SK-N-SH (cell line): ENCODE results near the gene RAB27B. TPM values are rescaled to one million over a fixed set of nuclear protein-coding genes. Genes with fewer than 3 reads are reported as not detected.

Source experiments
- CTCF ChIA-PET: fragments of 300-600, 350-600 bp; formaldehyde crosslinking; extraction: SDS; loops from one replicate; lab custom pipeline; 2021; lab: Yijun Ruan, JAX
- POLR2A ChIA-PET: fragments of 350-600 bp; sonication (Branson Sonifier 250); formaldehyde crosslinking; extraction: SDS; loops from one replicate; lab custom pipeline; 2020; ENCODE audit warnings: antibody characterized with exemption, inconsistent platforms; lab: Yijun Ruan, JAX
- DNase-seq: peaks from one replicate; pipeline ENCODE4 v3.0.0; 2012
- H2AFZ ChIP-seq: fragments of 200-600 bp; sonication (generic); 2 replicates; pipeline ENCODE4 v1.8.1; 2016; ENCODE audit warnings: antibody characterized with exemption, mild to moderate bottlenecking, low read depth
- H3F3A ChIP-seq: fragments of 200-600 bp; sonication (generic); replicated peaks from 2 replicates; pipeline ENCODE3; 2016; ENCODE audit warnings: antibody characterized with exemption, mild to moderate bottlenecking; ENCODE audit not compliant: insufficient read depth
- H3K27ac ChIP-seq, 2 experiments: fragments of 200-500 bp in 1 of 2; fragments of 200-600 bp in 1 of 2; sonication (Bioruptor generic) in 1 of 2; sonication (generic), shearing (Covaris generic) in 1 of 2; 2 replicates each; pipeline versions ENCODE4 v1.5.1 to v1.6.1; 2014 to 2016; ENCODE audit warnings: low read depth in 2 of 2, inconsistent platforms in 1 of 2, low read length in 1 of 2, mild to moderate bottlenecking in 1 of 2, mixed read lengths in 1 of 2
- H3K27me3 ChIP-seq: fragments of 200-600 bp; sonication (generic), shearing (Covaris generic); 2 replicates; pipeline ENCODE4 v1.6.1; 2016; ENCODE audit warnings: mixed run types; ENCODE audit not compliant: insufficient read depth
- H3K36me3 ChIP-seq, 2 experiments: fragments of 200-500 bp in 1 of 2; fragments of 200-600 bp in 1 of 2; sonication (Bioruptor generic) in 1 of 2; sonication (generic) in 1 of 2; replicated peaks in 1 of 2; 2 replicates each; pipeline versions ENCODE3 to v1.5.1; 2014 to 2016; ENCODE audit warnings: low read length in 1 of 2, mild to moderate bottlenecking in 1 of 2; ENCODE audit not compliant: insufficient read depth in 2 of 2, control insufficient read depth in 1 of 2
- H3K4me1 ChIP-seq, 2 experiments: fragments of 200-500 bp in 1 of 2; fragments of 200-600 bp in 1 of 2; sonication (Bioruptor generic) in 1 of 2; sonication (generic), shearing (Covaris generic) in 1 of 2; 2 replicates each; pipeline versions ENCODE4 v1.5.1 to v1.6.1; 2014 to 2016; ENCODE audit warnings: low read depth in 1 of 2, low read length in 1 of 2, mixed run types in 1 of 2; ENCODE audit not compliant: insufficient read depth in 2 of 2, control insufficient read depth in 1 of 2
- H3K4me2 ChIP-seq: fragments of 200-600 bp; sonication (generic), shearing (Covaris generic); 2 replicates; pipeline ENCODE4 v1.6.1; 2017; ENCODE audit warnings: mixed run types
- H3K4me3 ChIP-seq, 2 experiments: fragments of 200-500 bp in 1 of 2; fragments of 200-600 bp in 1 of 2; sonication (Bioruptor generic) in 1 of 2; sonication (generic), shearing (Covaris generic) in 1 of 2; 2 replicates each; pipeline versions ENCODE4 v1.5.1 to v1.8.1; 2014 to 2016; ENCODE audit warnings: low read depth in 2 of 2, inconsistent platforms in 1 of 2, low read length in 1 of 2, mild to moderate bottlenecking in 1 of 2, mixed read lengths in 1 of 2, moderate library complexity in 1 of 2
- H3K79me2 ChIP-seq: fragments of 200-600 bp; sonication (generic); 2 replicates; pipeline ENCODE4 v1.8.1; 2017; ENCODE audit warnings: mild to moderate bottlenecking; ENCODE audit not compliant: insufficient read depth
- H3K9ac ChIP-seq: fragments of 200-600 bp; sonication (generic); 2 replicates; pipeline ENCODE4 v1.6.1; 2017; ENCODE audit warnings: mixed run types
- H3K9me2 ChIP-seq: fragments of 200-600 bp; sonication (generic); 2 replicates; pipeline ENCODE4 v1.6.1; 2017; ENCODE audit warnings: mixed run types
- H3K9me3 ChIP-seq: fragments of 200-600 bp; sonication (generic); 2 replicates; pipeline ENCODE4 v1.6.1; 2017; ENCODE audit warnings: mixed run types, mild to moderate bottlenecking, moderate library complexity
- H4K20me1 ChIP-seq: fragments of 200-600 bp; sonication (generic); 2 replicates; pipeline ENCODE4 v1.6.1; 2017; ENCODE audit warnings: mild to moderate bottlenecking, mixed run types; ENCODE audit not compliant: insufficient read depth
- ELF1 ChIP-seq: IDR thresholded peaks from 2 replicates; pipeline ENCODE4 v1.4.0; 2012
- EZH2phosphoT487 ChIP-seq: fragments of 200-600 bp; sonication (generic); IDR thresholded peaks from 2 replicates; pipeline ENCODE4 v1.6.1; 2017; ENCODE audit warnings: low read depth, mixed run types, mild to moderate bottlenecking, antibody characterized with exemption, moderate library complexity, borderline replicate concordance
- FOXJ3 ChIP-seq: sonication (generic); formaldehyde crosslinking; IDR thresholded peaks from 2 replicates; pipeline ENCODE4 v1.5.1; 2020; ENCODE audit warnings: mild to moderate bottlenecking, missing genetic modification reagents
- FOXM1 ChIP-seq: IDR thresholded peaks from 2 replicates; pipeline ENCODE4 v1.4.0; 2012; ENCODE audit warnings: low read depth, mild to moderate bottlenecking
- GABPA ChIP-seq: IDR thresholded peaks from 2 replicates; pipeline ENCODE4 v1.4.0; 2012; ENCODE audit warnings: low read depth, mild to moderate bottlenecking
- JUND ChIP-seq: IDR thresholded peaks from 2 replicates; pipeline ENCODE4 v1.4.0; 2012
- MXI1 ChIP-seq: IDR thresholded peaks from 2 replicates; pipeline ENCODE4 v1.6.1; 2012; ENCODE audit warnings: mild to moderate bottlenecking, low read depth, low read length, improper control_type of control experiment
- NRF1 ChIP-seq: IDR thresholded peaks from 2 replicates; pipeline ENCODE4 v1.6.1; 2012; ENCODE audit warnings: low read depth, mild to moderate bottlenecking, low read length
- RAD21 ChIP-seq: IDR thresholded peaks from 2 replicates; pipeline ENCODE4 v1.6.1; 2012; ENCODE audit warnings: mild to moderate bottlenecking, low read length
- RFX5 ChIP-seq: IDR thresholded peaks from 2 replicates; pipeline ENCODE4 v1.6.1; 2012; ENCODE audit warnings: mild to moderate bottlenecking, improper control_type of control experiment, low read length
- TCF12 ChIP-seq: IDR thresholded peaks from 2 replicates; pipeline ENCODE4 v1.4.0; 2012
- TEAD4 ChIP-seq: IDR thresholded peaks from 2 replicates; pipeline ENCODE4 v1.4.0; 2012; ENCODE audit warnings: mild to moderate bottlenecking, borderline replicate concordance; ENCODE audit not compliant: insufficient read depth
- USF1 ChIP-seq: IDR thresholded peaks from 2 replicates; pipeline ENCODE4 v1.4.0; 2012; ENCODE audit warnings: low read depth, borderline replicate concordance
- YY1 ChIP-seq: IDR thresholded peaks from 2 replicates; pipeline ENCODE4 v1.4.0; 2012; ENCODE audit warnings: low read depth, mild to moderate bottlenecking
- WGBS: methylation state at CpG from one replicate; pipeline ENCODE4 v1.1.6; 2017; ENCODE audit warnings: low lambda C conversion rate; 5-methylcytosine and 5-hydroxymethylcytosine counted together
- polyA plus RNA-seq, 3 experiments: library from polyadenylated mRNA; depleted of rRNA; stranded (reverse); fragments of >200 nt; gene quantifications; 2 replicates each; pipeline ENCODE4 v1.2.3, GENCODE V29; 2012
- TF ChIP-seq, protein P1 (sequence below): IDR thresholded peaks from 2 replicates; pipeline ENCODE4; 2012
- TF ChIP-seq, protein P2 (sequence below): IDR thresholded peaks from 2 replicates; pipeline ENCODE4 v1.6.1; 2012; ENCODE audit warnings: mild to moderate bottlenecking, low read depth, low read length, moderate library complexity

RAB27B gene
- polyA plus RNA-seq, 1 of the 3 experiments (the other 2 are of a cell fraction) = 0.56 TPM

DNA sequence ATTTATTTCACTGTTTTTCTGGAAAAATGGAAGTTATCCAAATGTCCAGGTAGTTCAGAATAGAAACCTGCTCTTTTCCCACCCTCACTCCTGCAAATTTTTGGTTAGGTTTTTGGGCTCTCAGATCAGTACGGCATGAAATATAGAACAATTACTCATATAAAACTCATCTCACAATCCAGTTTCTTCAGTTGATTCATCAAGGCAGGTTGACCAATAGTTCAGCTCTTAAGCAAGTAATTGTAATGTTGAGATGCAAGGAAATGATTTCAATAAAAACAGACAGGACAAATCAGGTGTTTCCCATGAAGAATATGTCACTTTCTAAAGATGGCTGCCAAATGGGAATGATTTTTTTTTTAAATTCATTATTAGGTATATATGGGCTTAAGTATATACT, 2.0 kb downstream of the RAB27B start:
- Histone ChIP-seq H3F3A (no peaks in the 10 kb centered on the region), H3K4me1 (peaks cover 0 to 15% of the 10 kb centered on the region in 2 experiments; a peak in 3 of 4 replicates), H3K4me2 (no peak overlapping the region), H3K9me3 (no peaks in the 10 kb centered on the region), H3K9ac (no peak overlapping the region), H3K79me2 (no peaks in the 10 kb centered on the region), H4K20me1 (no peaks in the 10 kb centered on the region), H3K27ac (no peak overlapping the region; a peak in 1 of 4 replicates), H3K36me3 (no peaks in the 10 kb centered on the region), H2AFZ (no peak overlapping the region), H3K9me2 (no peaks in the 10 kb centered on the region), H3K27me3 (no peaks in the 10 kb centered on the region), H3K4me3 (no peak overlapping the region)
- ChIA-PET CTCF (no interaction called here), POLR2A (no interaction called here)
- 85% methylated on average over 1 of the region's 1 CpG for WGBS
- no peak for DNase-seq
- TF ChIP-seq MXI1 (no peak), USF1 (no peak), RAD21 (no peak), NRF1 (no peak), GABPA (no peak), ELF1 (no peak), EZH2phosphoT487 (no peak), YY1 (no peak), FOXJ3 (no peak), RFX5 (no peak), TCF12 (no peak), JUND (no peak)
- TF ChIP-seq, protein P1, sequence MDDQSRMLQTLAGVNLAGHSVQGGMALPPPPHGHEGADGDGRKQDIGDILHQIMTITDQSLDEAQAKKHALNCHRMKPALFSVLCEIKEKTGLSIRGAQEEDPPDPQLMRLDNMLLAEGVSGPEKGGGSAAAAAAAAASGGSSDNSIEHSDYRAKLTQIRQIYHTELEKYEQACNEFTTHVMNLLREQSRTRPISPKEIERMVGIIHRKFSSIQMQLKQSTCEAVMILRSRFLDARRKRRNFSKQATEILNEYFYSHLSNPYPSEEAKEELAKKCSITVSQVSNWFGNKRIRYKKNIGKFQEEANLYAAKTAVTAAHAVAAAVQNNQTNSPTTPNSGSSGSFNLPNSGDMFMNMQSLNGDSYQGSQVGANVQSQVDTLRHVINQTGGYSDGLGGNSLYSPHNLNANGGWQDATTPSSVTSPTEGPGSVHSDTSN = no peak
- TF ChIP-seq, protein P2, sequence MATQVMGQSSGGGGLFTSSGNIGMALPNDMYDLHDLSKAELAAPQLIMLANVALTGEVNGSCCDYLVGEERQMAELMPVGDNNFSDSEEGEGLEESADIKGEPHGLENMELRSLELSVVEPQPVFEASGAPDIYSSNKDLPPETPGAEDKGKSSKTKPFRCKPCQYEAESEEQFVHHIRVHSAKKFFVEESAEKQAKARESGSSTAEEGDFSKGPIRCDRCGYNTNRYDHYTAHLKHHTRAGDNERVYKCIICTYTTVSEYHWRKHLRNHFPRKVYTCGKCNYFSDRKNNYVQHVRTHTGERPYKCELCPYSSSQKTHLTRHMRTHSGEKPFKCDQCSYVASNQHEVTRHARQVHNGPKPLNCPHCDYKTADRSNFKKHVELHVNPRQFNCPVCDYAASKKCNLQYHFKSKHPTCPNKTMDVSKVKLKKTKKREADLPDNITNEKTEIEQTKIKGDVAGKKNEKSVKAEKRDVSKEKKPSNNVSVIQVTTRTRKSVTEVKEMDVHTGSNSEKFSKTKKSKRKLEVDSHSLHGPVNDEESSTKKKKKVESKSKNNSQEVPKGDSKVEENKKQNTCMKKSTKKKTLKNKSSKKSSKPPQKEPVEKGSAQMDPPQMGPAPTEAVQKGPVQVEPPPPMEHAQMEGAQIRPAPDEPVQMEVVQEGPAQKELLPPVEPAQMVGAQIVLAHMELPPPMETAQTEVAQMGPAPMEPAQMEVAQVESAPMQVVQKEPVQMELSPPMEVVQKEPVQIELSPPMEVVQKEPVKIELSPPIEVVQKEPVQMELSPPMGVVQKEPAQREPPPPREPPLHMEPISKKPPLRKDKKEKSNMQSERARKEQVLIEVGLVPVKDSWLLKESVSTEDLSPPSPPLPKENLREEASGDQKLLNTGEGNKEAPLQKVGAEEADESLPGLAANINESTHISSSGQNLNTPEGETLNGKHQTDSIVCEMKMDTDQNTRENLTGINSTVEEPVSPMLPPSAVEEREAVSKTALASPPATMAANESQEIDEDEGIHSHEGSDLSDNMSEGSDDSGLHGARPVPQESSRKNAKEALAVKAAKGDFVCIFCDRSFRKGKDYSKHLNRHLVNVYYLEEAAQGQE = no peak

- Histone ChIP-seq H3K4me1 (peaks cover 0 to 10% of the 10 kb centered on the region in 2 experiments; a peak in 2 of 4 replicates), H3F3A (no peaks in the 10 kb centered on the region), H3K9me3 (no peaks in the 10 kb centered on the region), H3K36me3 (no peaks in the 10 kb centered on the region), H3K27ac (no peak overlapping the region), H3K27me3 (no peaks in the 10 kb centered on the region), H3K4me2 (no peak overlapping the region), H3K79me2 (no peaks in the 10 kb centered on the region), H3K9ac (no peak overlapping the region), H3K9me2 (no peaks in the 10 kb centered on the region), H4K20me1 (no peaks in the 10 kb centered on the region), H2AFZ (no peak overlapping the region), H3K4me3 (no peak overlapping the region)
- TF ChIP-seq FOXM1 (no peak), TEAD4 (no peak)
- ChIA-PET CTCF (no interaction called here), POLR2A (no interaction called here)
- WGBS = 97% methylated on average over 2 of the region's 2 CpGs
- DNase-seq = no peak
These were observed 2.6 kb downstream of the RAB27B start for GRCh38 chr18:54830866-54831265.
